Mesendoderm (in vitro differentiated cells): ENCODE measurements around the gene SSC5D.

Source experiments
- DNase-seq: peaks from one replicate; pipeline ENCODE4 v3.0.0; 2013
- H2AK5ac ChIP-seq: 2 replicates; pipeline ENCODE4 v1.6.1; 2013; ENCODE audit warnings: low read length, inconsistent platforms
- H2BK120ac ChIP-seq: 2 replicates; pipeline ENCODE4 v1.6.1; 2013; ENCODE audit warnings: low read depth, mild to moderate bottlenecking, low read length, moderate library complexity, mixed read lengths
- H2BK15ac ChIP-seq: replicated peaks from 2 replicates; pipeline ENCODE4 v1.6.1; 2013; ENCODE audit warnings: low read depth, mild to moderate bottlenecking, moderate library complexity
- H2BK5ac ChIP-seq: 2 replicates; pipeline ENCODE4 v1.6.1; 2013; ENCODE audit warnings: low read length, inconsistent platforms
- H3K18ac ChIP-seq: 2 replicates; pipeline ENCODE4 v1.6.1; 2013; ENCODE audit warnings: mild to moderate bottlenecking, low read length, mixed read lengths
- H3K23ac ChIP-seq: one replicate; pipeline ENCODE4 v1.6.1; 2013; ENCODE audit warnings: low read length
- H3K27ac ChIP-seq: 2 replicates; pipeline ENCODE4 v1.5.1; 2013; ENCODE audit warnings: low read depth, mild to moderate bottlenecking, inconsistent platforms, low read length, moderate library complexity
- H3K27me3 ChIP-seq: 2 replicates; pipeline ENCODE4 v1.6.1; 2013; ENCODE audit warnings: low read length, control low read depth, mild to moderate bottlenecking, inconsistent platforms; ENCODE audit not compliant: insufficient read depth, poor library complexity
- H3K36me3 ChIP-seq: 2 replicates; pipeline ENCODE4 v1.6.1; 2013; ENCODE audit warnings: low read length, inconsistent platforms; ENCODE audit not compliant: control insufficient read depth, insufficient read depth
- H3K4ac ChIP-seq: one replicate; pipeline ENCODE4 v1.6.1; 2013; ENCODE audit warnings: low read depth, mild to moderate bottlenecking, low read length, moderate library complexity
- H3K4me1 ChIP-seq: 2 replicates; pipeline ENCODE4 v1.6.1; 2013; ENCODE audit warnings: low read depth, low read length, inconsistent platforms; ENCODE audit not compliant: control insufficient read depth
- H3K4me2 ChIP-seq: 2 replicates; pipeline ENCODE4 v1.6.1; 2013; ENCODE audit warnings: low read length
- H3K4me3 ChIP-seq: 2 replicates; pipeline ENCODE4 v1.5.1; 2013; ENCODE audit warnings: mild to moderate bottlenecking, low read length
- H3K56ac ChIP-seq: one replicate; pipeline ENCODE4 v1.6.1; 2013; ENCODE audit warnings: low read length
- H3K79me1 ChIP-seq: 2 replicates; pipeline ENCODE4 v1.6.1; 2013; ENCODE audit warnings: low read length, inconsistent platforms
- H3K79me2 ChIP-seq: 2 replicates; pipeline ENCODE4 v1.6.1; 2013; ENCODE audit warnings: mild to moderate bottlenecking, low read length; ENCODE audit not compliant: control insufficient read depth, insufficient read depth
- H3K9ac ChIP-seq: 2 replicates; pipeline ENCODE4 v1.6.1; 2013; ENCODE audit warnings: low read length, inconsistent platforms
- H4K5ac ChIP-seq: one replicate; pipeline ENCODE4 v1.6.1; 2013; ENCODE audit warnings: low read length
- H4K8ac ChIP-seq: one replicate; pipeline ENCODE4 v1.6.1; 2013; ENCODE audit warnings: low read depth, mild to moderate bottlenecking, control low read depth, low read length, moderate library complexity
- WGBS: extraction: QIAGEN DNeasy Blood & Tissue Kit; methylation state at CpG from one replicate; pipeline ENCODE4 v1.1.7; 2013; ENCODE audit warnings: low lambda C conversion rate, missing lambda C conversion rate; ENCODE audit not compliant: insufficient coverage; ENCODE audit errors: extremely low coverage; 5-methylcytosine and 5-hydroxymethylcytosine counted together

SSC5D gene

DNA sequence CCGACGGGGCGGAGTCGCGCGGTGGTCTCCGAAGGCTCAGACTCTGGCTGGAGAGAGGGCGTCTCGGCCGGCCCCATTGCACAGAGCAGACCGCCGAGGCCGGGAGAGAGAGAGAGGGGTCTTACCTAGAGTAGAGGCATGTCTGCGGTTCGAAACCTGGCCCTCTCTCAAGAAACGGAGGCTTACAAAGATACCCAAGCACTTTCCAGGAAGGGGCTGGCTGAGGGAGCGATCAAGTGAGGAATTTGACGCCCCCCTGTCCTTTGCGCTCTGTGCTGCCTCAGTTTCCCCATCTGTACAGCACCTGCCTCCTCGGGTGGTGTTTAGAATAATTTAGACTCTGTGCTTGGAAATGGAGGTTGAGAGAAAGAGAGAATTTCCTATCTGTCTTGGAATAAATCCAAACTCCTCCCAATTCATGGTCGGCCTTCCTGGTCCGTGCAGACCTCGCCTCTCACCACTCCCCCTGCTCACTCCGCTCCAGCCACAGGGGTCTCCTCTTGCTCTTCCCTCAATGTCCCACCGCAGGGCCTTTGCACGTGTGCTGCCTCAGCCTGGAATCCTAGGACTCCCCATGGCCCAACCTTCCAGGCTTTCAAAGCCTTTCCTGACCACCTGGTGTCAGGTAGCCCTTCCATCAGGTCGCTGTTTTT is 26.1 kb upstream of the SSC5D start:
- Histone ChIP-seq H3K36me3 (no peaks in the 10 kb centered on the region), H3K56ac (peak overlapping the region; percentile 79), H3K27ac (no peak overlapping the region), H3K18ac (no peak overlapping the region), H3K27me3 (no peaks in the 10 kb centered on the region), H3K9ac (peak overlapping the region; percentile 60), H3K79me2 (no peaks in the 10 kb centered on the region), H4K5ac (no peak overlapping the region), H2BK15ac (no peak overlapping the region), H3K79me1 (no peaks in the 10 kb centered on the region), H3K4me3 (no peak overlapping the region), H3K23ac (no peak overlapping the region), H2BK120ac (no peak overlapping the region), H2AK5ac (no peak overlapping the region), H3K4me1 (no peaks in the 10 kb centered on the region), H2BK5ac (no peak overlapping the region), H4K8ac (no peak overlapping the region), H3K4me2 (peak overlapping the region; percentile 58), H3K4ac (no peak overlapping the region)
- WGBS: no CpG with 5 or more reads among the region's 27 CpGs
- no peak for DNase-seq

DNA sequence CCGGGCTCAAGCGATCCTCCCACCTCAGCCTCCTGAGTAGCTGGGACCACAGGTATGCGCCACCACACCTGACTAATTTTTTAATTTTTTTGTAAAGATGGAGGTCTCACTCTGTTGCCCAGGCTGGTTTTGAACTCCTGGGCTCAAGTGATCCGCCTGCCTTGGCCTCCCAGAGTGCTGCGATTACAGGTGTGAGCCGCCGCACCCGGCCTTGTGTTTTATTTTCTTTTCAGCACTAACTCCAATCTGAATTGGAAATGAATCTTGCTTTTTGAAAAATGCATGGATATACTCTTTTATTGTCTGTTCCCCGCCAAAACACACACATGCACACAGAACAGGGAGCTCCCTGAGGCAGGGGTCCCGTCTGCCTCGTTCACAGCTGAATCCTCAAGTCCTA is 25.5 kb upstream of the SSC5D start:
- no peak overlapping the region for H3K18ac ChIP-seq
- no peak overlapping the region for H3K56ac ChIP-seq
- H2BK5ac ChIP-seq: no peak overlapping the region
- no peaks in the 10 kb centered on the region for H3K79me2 ChIP-seq
- no peak overlapping the region for H2BK120ac ChIP-seq
- H3K4me3 ChIP-seq: no peak overlapping the region
- H2BK15ac ChIP-seq: no peak overlapping the region
- H3K36me3 ChIP-seq: no peaks in the 10 kb centered on the region
- no peak overlapping the region for H3K4me2 ChIP-seq
- H3K23ac ChIP-seq: no peak overlapping the region
- WGBS: no CpG with 5 or more reads among the region's 11 CpGs
- no peaks in the 10 kb centered on the region for H3K27me3 ChIP-seq
- no peak for DNase-seq
- H3K9ac ChIP-seq: no peak overlapping the region
- H3K4ac ChIP-seq: no peak overlapping the region
- H2AK5ac ChIP-seq: no peak overlapping the region
- no peak overlapping the region for H3K27ac ChIP-seq
- no peaks in the 10 kb centered on the region for H3K79me1 ChIP-seq
- no peak overlapping the region for H4K8ac ChIP-seq
- H3K4me1 ChIP-seq: no peaks in the 10 kb centered on the region
- no peak overlapping the region for H4K5ac ChIP-seq

DNA sequence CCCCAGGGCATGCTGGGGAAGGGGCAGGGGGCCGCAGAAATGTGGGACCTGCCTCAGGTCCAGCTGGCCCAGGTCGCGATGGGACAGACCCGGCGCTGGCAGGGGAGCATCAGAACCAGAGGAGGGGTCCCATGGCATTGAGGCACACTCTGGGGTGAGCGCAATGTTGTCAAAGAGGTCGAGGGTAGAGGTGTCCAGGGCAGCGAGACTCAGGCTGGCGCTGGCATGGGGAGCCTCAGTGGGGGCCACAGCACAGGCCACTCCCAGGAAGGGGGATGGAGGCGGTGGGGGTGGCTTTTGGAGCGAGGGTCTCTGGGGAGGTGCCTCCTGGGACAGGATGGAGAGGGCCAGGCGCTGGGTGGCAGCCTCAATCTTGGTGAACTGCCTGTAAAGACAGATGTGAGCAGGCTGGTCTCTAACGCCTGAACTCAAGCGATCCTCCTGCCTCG is 24.6 kb upstream of the SSC5D start:
- no peak overlapping the region for H4K8ac ChIP-seq
- no peak overlapping the region for H3K56ac ChIP-seq
- no peak overlapping the region for H2AK5ac ChIP-seq
- H3K27me3 ChIP-seq: no peaks in the 10 kb centered on the region
- no peak overlapping the region for H2BK5ac ChIP-seq
- no peak overlapping the region for H2BK120ac ChIP-seq
- H3K4me2 ChIP-seq: no peak overlapping the region
- H2BK15ac ChIP-seq: no peak overlapping the region
- H4K5ac ChIP-seq: no peak overlapping the region
- H3K27ac ChIP-seq: no peak overlapping the region
- H3K4me3 ChIP-seq: no peak overlapping the region
- no peaks in the 10 kb centered on the region for H3K36me3 ChIP-seq
- H3K18ac ChIP-seq: no peak overlapping the region
- H3K4ac ChIP-seq: no peak overlapping the region
- no peaks in the 10 kb centered on the region for H3K79me1 ChIP-seq
- no peak for DNase-seq
- no peak overlapping the region for H3K9ac ChIP-seq
- H3K23ac ChIP-seq: no peak overlapping the region
- H3K4me1 ChIP-seq: no peaks in the 10 kb centered on the region
- H3K79me2 ChIP-seq: no peaks in the 10 kb centered on the region
- no CpG with 5 or more reads among the region's 15 CpGs for WGBS

DNA sequence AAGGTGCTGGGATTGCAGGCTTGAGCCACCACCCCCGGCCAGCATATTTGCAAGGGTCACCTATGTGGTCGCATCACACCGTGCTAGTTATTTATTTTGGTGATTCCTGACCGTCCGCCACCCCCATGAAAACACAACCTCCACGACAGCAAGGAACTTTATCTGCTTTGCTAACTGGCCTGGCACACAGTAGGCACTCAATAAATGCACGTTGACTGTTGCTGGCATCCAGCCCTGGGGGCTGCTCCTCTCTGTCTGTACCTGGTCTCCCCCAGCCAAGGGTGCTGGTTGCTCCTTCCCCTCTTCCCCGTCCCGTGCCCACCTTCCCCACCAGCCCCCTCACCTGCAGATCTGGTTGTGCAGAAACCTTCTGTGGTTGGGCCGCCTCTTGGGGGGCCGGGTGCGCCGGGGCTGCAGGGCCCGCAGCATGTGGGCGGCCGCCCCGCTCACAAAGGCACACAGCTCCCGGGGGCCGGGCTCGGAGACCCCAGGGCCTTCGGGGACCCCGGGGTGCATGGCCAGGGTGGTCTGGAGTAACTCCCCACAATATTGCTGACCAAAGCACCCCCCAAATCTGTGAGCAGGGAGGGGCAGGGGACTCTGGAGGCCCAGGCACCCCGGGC is 24.1 kb upstream of the SSC5D start:
- no peaks in the 10 kb centered on the region for H3K4me1 ChIP-seq
- H3K36me3 ChIP-seq: no peaks in the 10 kb centered on the region
- H3K27me3 ChIP-seq: no peaks in the 10 kb centered on the region
- H3K23ac ChIP-seq: no peak overlapping the region
- H2BK5ac ChIP-seq: no peak overlapping the region
- no CpG with 5 or more reads among the region's 23 CpGs for WGBS
- no peak for DNase-seq
- H3K4me2 ChIP-seq: no peak overlapping the region
- H4K8ac ChIP-seq: no peak overlapping the region
- no peaks in the 10 kb centered on the region for H3K79me1 ChIP-seq
- H3K4ac ChIP-seq: no peak overlapping the region
- no peak overlapping the region for H3K4me3 ChIP-seq
- H3K9ac ChIP-seq: no peak overlapping the region
- H2AK5ac ChIP-seq: no peak overlapping the region
- no peaks in the 10 kb centered on the region for H3K79me2 ChIP-seq
- no peak overlapping the region for H3K27ac ChIP-seq
- H2BK120ac ChIP-seq: no peak overlapping the region
- H4K5ac ChIP-seq: no peak overlapping the region
- no peak overlapping the region for H2BK15ac ChIP-seq
- no peak overlapping the region for H3K18ac ChIP-seq
- no peak overlapping the region for H3K56ac ChIP-seq

DNA sequence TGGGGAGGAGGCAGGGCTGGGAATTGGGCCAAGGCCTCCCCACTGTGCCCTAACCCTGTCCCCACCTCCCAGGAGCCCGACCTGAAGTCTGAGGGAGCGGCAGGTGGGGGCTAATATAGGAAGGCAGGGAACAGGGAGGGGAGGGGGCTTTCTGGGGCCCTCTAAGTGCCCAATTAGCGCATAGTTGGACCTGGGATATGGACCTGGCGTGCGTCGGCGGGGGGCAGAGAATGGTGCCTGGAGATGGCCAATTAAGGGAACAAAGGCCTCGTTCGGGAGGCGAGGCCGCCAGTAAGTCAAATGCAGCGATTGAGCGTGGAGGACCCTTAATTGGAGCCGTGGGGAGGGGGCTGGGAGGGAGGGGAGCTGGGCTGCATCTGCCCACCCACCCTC is 23.6 kb upstream of the SSC5D start, which contains the start of gene C19orf85:
Gene C19orf85, minus strand, starts transcription at position 90 of the 393 bp plus-strand sequence. CDS start 197 bp downstream, outside the sequence.
- no peaks in the 10 kb centered on the region for H3K4me1 ChIP-seq
- H3K79me1 ChIP-seq: no peaks in the 10 kb centered on the region
- H3K23ac ChIP-seq: no peak within 1 kb of the TSS
- no peak within 1 kb of the TSS for H2BK120ac ChIP-seq
- H3K56ac ChIP-seq: peak within 1 kb of the TSS; percentile 7
- no peak within 1 kb of the TSS for H2BK5ac ChIP-seq
- H4K5ac ChIP-seq: no peak within 1 kb of the TSS
- no peak within 1 kb of the TSS for H3K4ac ChIP-seq
- no peak within 1 kb of the TSS for H3K27ac ChIP-seq
- H3K4me3 ChIP-seq: no peak within 1 kb of the TSS
- DNase-seq: peak; percentile 27
- no CpG with 5 or more reads among the region's 14 CpGs for WGBS
- H3K4me2 ChIP-seq: no peak within 1 kb of the TSS
- no peak within 1 kb of the TSS for H4K8ac ChIP-seq
- no peak within 1 kb of the TSS for H2AK5ac ChIP-seq
- no peaks in the 10 kb centered on the region for H3K79me2 ChIP-seq
- no peaks in the 10 kb centered on the region for H3K27me3 ChIP-seq
- H3K18ac ChIP-seq: no peak within 1 kb of the TSS
- H3K9ac ChIP-seq: no peak within 1 kb of the TSS
- no peak within 1 kb of the TSS for H2BK15ac ChIP-seq
- H3K36me3 ChIP-seq: no peaks in the 10 kb centered on the region
